H9 (cell line): Measurements from ENCODE around the gene ZNF358. TPM values are rescaled to one million over a fixed set of nuclear protein-coding genes. Genes with fewer than 3 reads are reported as not detected.

Experiments
- DNase-seq: peaks from one replicate; pipeline ENCODE4 v3.0.0-alpha.2; 2017
- H2AFZ ChIP-seq: one replicate; pipeline ENCODE4 v1.6.1; 2013; ENCODE audit warnings: mild to moderate bottlenecking, low read length, control low read depth, moderate library complexity
- H2AK5ac ChIP-seq: 2 replicates; pipeline ENCODE4 v1.6.1; 2013; ENCODE audit warnings: low read length, control low read depth, mixed read lengths; ENCODE audit not compliant: insufficient read length
- H2BK120ac ChIP-seq: one replicate; pipeline ENCODE4 v1.6.1; 2013; ENCODE audit warnings: low read depth, mild to moderate bottlenecking, low read length, control low read depth, inconsistent platforms; ENCODE audit not compliant: poor library complexity, severe bottlenecking
- H2BK12ac ChIP-seq: 2 replicates; pipeline ENCODE4 v1.6.1; 2013; ENCODE audit warnings: low read length, control low read depth, mixed read lengths, low read depth; ENCODE audit not compliant: insufficient read length
- H2BK15ac ChIP-seq: 2 replicates; pipeline ENCODE4 v1.6.1; 2013; ENCODE audit warnings: low read depth, low read length, control low read depth
- H2BK20ac ChIP-seq: one replicate; pipeline ENCODE4 v1.6.1; 2013; ENCODE audit warnings: low read depth, mild to moderate bottlenecking, low read length, control low read depth, inconsistent platforms; ENCODE audit not compliant: poor library complexity, severe bottlenecking
- H2BK5ac ChIP-seq: 2 replicates; pipeline ENCODE4 v1.6.1; 2013; ENCODE audit warnings: low read length, control low read depth, mixed read lengths; ENCODE audit not compliant: insufficient read length
- H3K14ac ChIP-seq: 2 replicates; pipeline ENCODE4 v1.6.1; 2013; ENCODE audit warnings: low read length, control low read depth; ENCODE audit not compliant: insufficient read depth
- H3K18ac ChIP-seq: 2 replicates; pipeline ENCODE4 v1.6.1; 2013; ENCODE audit warnings: low read depth, mild to moderate bottlenecking, mixed read lengths, low read length, control low read depth; ENCODE audit not compliant: insufficient read length
- H3K23ac ChIP-seq: 2 replicates; pipeline ENCODE4 v1.6.1; 2013; ENCODE audit warnings: low read length, control low read depth, mixed read lengths, low read depth; ENCODE audit not compliant: insufficient read length
- H3K23me2 ChIP-seq: 2 replicates; pipeline ENCODE4 v1.6.1; 2013; ENCODE audit warnings: low read depth, mild to moderate bottlenecking, mixed read lengths, low read length, control low read depth; ENCODE audit not compliant: insufficient read length, poor library complexity, severe bottlenecking
- H3K27ac ChIP-seq: 2 replicates; pipeline ENCODE4 v1.5.1; 2013; ENCODE audit warnings: low read length, control low read depth, mixed read lengths, low read depth; ENCODE audit not compliant: insufficient read length
- H3K27me3 ChIP-seq: 2 replicates; pipeline ENCODE4 v1.6.1; 2013; ENCODE audit warnings: low read length, control low read depth, inconsistent platforms; ENCODE audit not compliant: insufficient read depth
- H3K4ac ChIP-seq: 2 replicates; pipeline ENCODE4 v1.6.1; 2013; ENCODE audit warnings: low read depth, mild to moderate bottlenecking, control low read depth, inconsistent platforms, low read length, moderate library complexity
- H3K4me1 ChIP-seq: 2 replicates; pipeline ENCODE4 v1.6.1; 2013; ENCODE audit warnings: low read length, control low read depth, inconsistent platforms; ENCODE audit not compliant: insufficient read depth
- H3K4me2 ChIP-seq: 2 replicates; pipeline ENCODE4 v1.6.1; 2013; ENCODE audit warnings: low read length, control low read depth, mixed read lengths; ENCODE audit not compliant: insufficient read length, insufficient read depth
- H3K56ac ChIP-seq: 2 replicates; pipeline ENCODE4 v1.6.1; 2013; ENCODE audit warnings: low read depth, mild to moderate bottlenecking, mixed read lengths, low read length, control low read depth; ENCODE audit not compliant: insufficient read length
- H3K79me1 ChIP-seq: 2 replicates; pipeline ENCODE4 v1.6.1; 2013; ENCODE audit warnings: low read depth, mild to moderate bottlenecking, moderate library complexity, low read length, control low read depth, inconsistent platforms; ENCODE audit not compliant: insufficient read depth, poor library complexity, severe bottlenecking
- H3K79me2 ChIP-seq: 2 replicates; pipeline ENCODE4 v1.6.1; 2013; ENCODE audit warnings: low read length, control low read depth, inconsistent platforms; ENCODE audit not compliant: insufficient read depth
- H3K9ac ChIP-seq: 2 replicates; pipeline ENCODE4 v1.6.1; 2013; ENCODE audit warnings: low read length, control low read depth, mixed read lengths; ENCODE audit not compliant: insufficient read length; ENCODE audit errors: extremely low read depth
- H3K9me3 ChIP-seq: one replicate; pipeline ENCODE4 v1.6.1; 2013; ENCODE audit warnings: low read depth, low read length, inconsistent platforms; ENCODE audit not compliant: control insufficient read depth
- H3T11ph ChIP-seq: one replicate; pipeline ENCODE4 v1.6.1; 2013; ENCODE audit warnings: mild to moderate bottlenecking, low read length, control low read depth, inconsistent platforms
- H4K20me1 ChIP-seq: one replicate; pipeline ENCODE4 v1.6.1; 2013; ENCODE audit not compliant: control insufficient read depth, insufficient read length, insufficient read depth
- H4K5ac ChIP-seq: 2 replicates; pipeline ENCODE4 v1.6.1; 2013; ENCODE audit warnings: low read depth, mild to moderate bottlenecking, mixed read lengths, low read length, control low read depth; ENCODE audit not compliant: insufficient read length
- H4K8ac ChIP-seq: replicated peaks from 2 replicates; pipeline ENCODE4 v1.6.1; 2013; ENCODE audit warnings: low read length, control low read depth, mixed read lengths, low read depth; ENCODE audit not compliant: insufficient read length
- H4K91ac ChIP-seq: 2 replicates; pipeline ENCODE4 v1.6.1; 2013; ENCODE audit warnings: low read depth, mild to moderate bottlenecking, moderate library complexity, mixed read lengths, low read length, control low read depth; ENCODE audit not compliant: insufficient read length
- H3K27ac Mint-ChIP-seq, 3 experiments: 2 replicates in 2 of 3; 3 replicates in 1 of 3; pipeline ENCODE4 v1.8.0; 2020 to 2021; ENCODE audit warnings: mixed read lengths in 3 of 3, mild to moderate bottlenecking in 1 of 3, moderate library complexity in 1 of 3
- H3K27me3 Mint-ChIP-seq: 2 replicates; pipeline ENCODE4 v1.8.0; 2021; ENCODE audit warnings: low read depth, mild to moderate bottlenecking, moderate library complexity, mixed read lengths
- H3K36me3 Mint-ChIP-seq, 3 experiments: 2 replicates in 2 of 3; 3 replicates in 1 of 3; pipeline ENCODE4 v1.8.0; 2020 to 2021; ENCODE audit warnings: low read depth in 3 of 3, mixed read lengths in 3 of 3; ENCODE audit not compliant: insufficient read depth in 1 of 3
- H3K4me1 Mint-ChIP-seq, 2 experiments: 2 replicates each; pipeline ENCODE4 v1.8.0; 2020; ENCODE audit warnings: mixed read lengths in 2 of 2
- H3K4me3 Mint-ChIP-seq, 2 experiments: 2 replicates in 1 of 2; 3 replicates in 1 of 2; pipeline ENCODE4 v1.8.0; 2020 to 2021; ENCODE audit warnings: mild to moderate bottlenecking in 2 of 2, mixed read lengths in 2 of 2, moderate library complexity in 1 of 2
- H3K9me3 Mint-ChIP-seq, 2 experiments: 2 replicates in 1 of 2; 3 replicates in 1 of 2; pipeline ENCODE4 v1.8.0; 2020; ENCODE audit warnings: mild to moderate bottlenecking in 2 of 2, mixed read lengths in 2 of 2, moderate library complexity in 1 of 2
- CTCF ChIP-seq: fragments of 200-600 bp; sonication (generic); conservative IDR thresholded peaks from 3 replicates; pipeline ENCODE4 v1.8.0; 2021; ENCODE audit warnings: antibody characterized with exemption, mild to moderate bottlenecking
- WGBS: extraction: QIAGEN DNeasy Blood & Tissue Kit; methylation state at CpG from one replicate; pipeline ENCODE4 v1.1.7; 2013; ENCODE audit warnings: missing lambda C conversion rate, low lambda C conversion rate, mixed read lengths; ENCODE audit not compliant: insufficient read length; ENCODE audit errors: extremely low coverage; 5-methylcytosine and 5-hydroxymethylcytosine counted together
- total RNA-seq: library from RNA; stranded (reverse); gene quantifications from 2 replicates; pipeline ENCODE4 v1.2.1, GENCODE V29; 2021

ZNF358 gene
- total RNA-seq, 1 experiment from 2014 or later: 40.5 TPM

GRCh38 chr19:7492142-7492541 lies 23.8 kb upstream of the ZNF358 start:
- Histone ChIP-seq H3K18ac (no peak overlapping the region), H3T11ph (no peak overlapping the region), H2BK20ac (no peak overlapping the region), H2AK5ac (no peak overlapping the region), H3K27ac (no peak overlapping the region), H3K27me3 (no peaks in the 10 kb centered on the region), H4K20me1 (no peaks in the 10 kb centered on the region), H2AFZ (no peak overlapping the region), H3K23ac (no peak overlapping the region), H3K79me2 (no peaks in the 10 kb centered on the region), H2BK5ac (no peak overlapping the region), H3K4me1 (peaks cover 5% of the 10 kb centered on the region; the same call in 1 of the 2 replicates), H3K9me3 (no peaks in the 10 kb centered on the region), H3K4ac (no peak overlapping the region), H4K5ac (no peak overlapping the region), H3K79me1 (no peaks in the 10 kb centered on the region), H4K8ac (no peak overlapping the region), H3K56ac (no peak overlapping the region), H3K9ac (no peak overlapping the region), H3K23me2 (peaks cover 3% of the 10 kb centered on the region), H2BK15ac (no peak overlapping the region), H3K14ac (no peak overlapping the region), H3K4me2 (no peak overlapping the region), H2BK120ac (no peak overlapping the region), H2BK12ac (no peak overlapping the region), H4K91ac (no peak overlapping the region)
- no peak for DNase-seq
- H3K9me3 Mint-ChIP-seq: no peaks in the 10 kb centered on the region
- peaks cover 8 to 18% of the 10 kb centered on the region in 2 experiments for H3K4me1 Mint-ChIP-seq
- H3K36me3 Mint-ChIP-seq: no peaks in the 10 kb centered on the region
- H3K27ac Mint-ChIP-seq: no peak overlapping the region
- no peak for TF ChIP-seq CTCF
- peaks cover 11% of the 10 kb centered on the region for H3K27me3 Mint-ChIP-seq
- no CpG with 5 or more reads among the region's 4 CpGs for WGBS
- no peak overlapping the region for H3K4me3 Mint-ChIP-seq
